Endothelial cell of umbilical vein (primary cell): ENCODE data around the gene SNRNP200. TPM values are rescaled to one million over a fixed set of nuclear protein-coding genes. Genes with fewer than 3 reads are reported as not detected.

ENCODE experiments used
- BruUV-seq: library from RNA; stranded (reverse); fragments of 400-500 nt; replicated peaks from 2 replicates; lab custom pipeline; 2021; lab: Mats Ljungman, UMichigan
- CTCF ChIA-PET: fragments of 300-600, 350-600 bp; sonication (Branson Sonifier 250); formaldehyde crosslinking; loops from one replicate; lab custom pipeline; 2021; ENCODE audit warnings: antibody characterized with exemption, inconsistent platforms; lab: Charles Lee
- POLR2A ChIA-PET: fragments of 300-600, 350-600 bp; sonication (Branson Sonifier 250); formaldehyde crosslinking; loops from one replicate; lab custom pipeline; 2021; ENCODE audit warnings: antibody characterized with exemption, inconsistent platforms; lab: Charles Lee
- DNase-seq: peaks from one replicate; pipeline ENCODE4 v3.0.0-alpha.2; 2011; ENCODE audit warnings: low read depth, low spot score
- FAIRE-seq: peaks from 2 replicates; lab custom pipeline; 2011; peaks lifted over from hg19 to GRCh38; lab: Jason Lieb, UNC
- H2AFZ ChIP-seq: 2 replicates; pipeline ENCODE4 v1.6.0; 2012; ENCODE audit warnings: low read depth, low read length, control low read depth, inconsistent platforms
- H3K27ac ChIP-seq: 2 replicates; pipeline ENCODE4 v1.5.1; 2011; ENCODE audit warnings: low read depth, mild to moderate bottlenecking, control low read depth, low read length, moderate library complexity; ENCODE audit not compliant: insufficient read depth
- H3K27me3 ChIP-seq, 2 experiments: 2 replicates each; pipeline versions ENCODE4 v1.6.0 to v1.6.1; 2011; ENCODE audit warnings: low read length in 2 of 2, mixed read lengths in 1 of 2; ENCODE audit not compliant: control insufficient read depth in 2 of 2, insufficient read depth in 2 of 2
- H3K36me3 ChIP-seq, 2 experiments: 2 replicates in 1 of 2; 3 replicates in 1 of 2; pipeline ENCODE4 v1.5.1; 2011; ENCODE audit warnings: low read length in 2 of 2, mild to moderate bottlenecking in 1 of 2, moderate library complexity in 1 of 2; ENCODE audit not compliant: control insufficient read depth in 2 of 2, insufficient read depth in 2 of 2; ENCODE audit errors: extremely low read depth in 1 of 2
- H3K4me1 ChIP-seq: 3 replicates; pipeline ENCODE4 v1.5.1; 2011; ENCODE audit warnings: mild to moderate bottlenecking, low read length; ENCODE audit not compliant: control insufficient read depth, insufficient read depth; ENCODE audit errors: extremely low read depth
- H3K4me2 ChIP-seq: 2 replicates; pipeline ENCODE4 v1.6.1; 2011; ENCODE audit warnings: low read length, control low read depth, mixed read lengths; ENCODE audit not compliant: insufficient read depth
- H3K4me3 ChIP-seq, 3 experiments: fragments of 200-600 bp in 1 of 3; sonication (generic), shearing (Covaris generic) in 1 of 3; replicated peaks in 1 of 3; 2 replicates each; pipeline ENCODE4 v1.5.1; 2011 to 2016; ENCODE audit warnings: control low read depth in 3 of 3, low read length in 3 of 3, mild to moderate bottlenecking in 2 of 3, inconsistent platforms in 1 of 3, low read depth in 1 of 3, moderate library complexity in 1 of 3; ENCODE audit not compliant: insufficient read depth in 1 of 3
- H3K79me2 ChIP-seq: 2 replicates; pipeline ENCODE4 v1.6.0; 2012; ENCODE audit warnings: low read length, inconsistent platforms; ENCODE audit not compliant: control insufficient read depth, insufficient read depth
- H3K9ac ChIP-seq: replicated peaks from 2 replicates; pipeline ENCODE3; 2011; ENCODE audit warnings: low read length, control low read depth; ENCODE audit not compliant: insufficient read depth; ENCODE audit errors: extremely low read depth
- H3K9me1 ChIP-seq: replicated peaks from 3 replicates; pipeline ENCODE4 v1.6.0; 2011; ENCODE audit warnings: mild to moderate bottlenecking, low read length; ENCODE audit not compliant: control insufficient read depth, insufficient read depth; ENCODE audit errors: extremely low read depth
- H3K9me3 ChIP-seq: replicated peaks from 2 replicates; pipeline ENCODE4 v1.5.1; 2012; ENCODE audit warnings: low read length, inconsistent platforms; ENCODE audit not compliant: control insufficient read depth, insufficient read depth
- H4K20me1 ChIP-seq: replicated peaks from 2 replicates; pipeline ENCODE3; 2011; ENCODE audit warnings: mild to moderate bottlenecking, low read length; ENCODE audit not compliant: control insufficient read depth, insufficient read depth; ENCODE audit errors: extremely low read depth
- CTCF ChIP-seq, 2 donors: IDR thresholded peaks; 1 replicate in 1 of 2; 2 replicates in 1 of 2; pipeline ENCODE4 v1.5.1; 2011; ENCODE audit warnings: low read length in 2 of 2, mild to moderate bottlenecking in 2 of 2, moderate library complexity in 2 of 2, control low read depth in 1 of 2, inconsistent platforms in 1 of 2, low read depth in 1 of 2; ENCODE audit not compliant: insufficient read depth in 1 of 2; ENCODE audit errors: extremely low read depth in 1 of 2
- EZH2 ChIP-seq: IDR thresholded peaks from 2 replicates; pipeline ENCODE4 v1.6.1; 2012; ENCODE audit warnings: borderline replicate concordance, low read depth, mild to moderate bottlenecking, moderate library complexity, low read length, inconsistent platforms; ENCODE audit not compliant: severe bottlenecking
- FOS ChIP-seq: IDR thresholded peaks from 2 replicates; pipeline ENCODE4 v1.6.1; 2011; ENCODE audit warnings: mild to moderate bottlenecking, low read length, moderate library complexity, borderline replicate concordance; ENCODE audit not compliant: insufficient read depth
- GATA2 ChIP-seq: IDR thresholded peaks from 2 replicates; pipeline ENCODE4 v1.7.0; 2011; ENCODE audit warnings: low read depth, mild to moderate bottlenecking, moderate library complexity, mixed read lengths, low read length; ENCODE audit not compliant: insufficient read length, insufficient read depth
- JUN ChIP-seq: IDR thresholded peaks from 2 replicates; pipeline ENCODE4 v1.6.1; 2011; ENCODE audit warnings: borderline replicate concordance, low read depth; ENCODE audit not compliant: insufficient read length, insufficient read depth
- MYC ChIP-seq: IDR thresholded peaks from one replicate; pipeline ENCODE4 v1.6.1; 2011; ENCODE audit warnings: mild to moderate bottlenecking, low read depth, low read length
- POLR2A ChIP-seq: IDR thresholded peaks from 2 replicates; pipeline ENCODE4 v1.6.1; 2012; ENCODE audit warnings: low read depth, mild to moderate bottlenecking, control low read depth, low read length
- POLR2AphosphoS5 ChIP-seq: IDR thresholded peaks from 2 replicates; pipeline ENCODE4 v1.6.1; 2012; ENCODE audit warnings: low read depth, mild to moderate bottlenecking, control low read depth, low read length, moderate library complexity; ENCODE audit not compliant: insufficient read depth
- dilution Hi-C: fragments of 300-500 bp; cut with MboI; formaldehyde crosslinking; loops from one replicate; pipeline ENCODE4 v1.15.0; 2019; ENCODE audit warnings: low sequenced_read_pairs; ENCODE audit not compliant: extremely low pct_ligation_motif_present
- intact Hi-C: fragments of 100-400 bp; cut with micrococcal nuclease; formaldehyde crosslinking; loops from one replicate; pipeline ENCODE4 v1.10.0; 2022
- polyA plus RNA-seq, 4 experiments: library from polyadenylated mRNA; depleted of rRNA in 3 of 4; stranded (reverse) in 3 of 4; unstranded in 1 of 4; fragments of >200 nt; gene quantifications; 2 replicates each; pipeline versions ENCODE4 v1.2.1 to v1.2.3, GENCODE V29; 2011 to 2012; ENCODE audit warnings: missing spikeins in 1 of 4
- total RNA-seq: library from RNA; stranded (reverse); gene quantifications from 2 replicates; pipeline ENCODE4 v1.2.3, GENCODE V29; 2021
- TF ChIP-seq, protein P1 (sequence below): IDR thresholded peaks from 2 replicates; pipeline ENCODE4 v1.6.1; 2011; ENCODE audit not compliant: insufficient read depth, insufficient read length

The SNRNP200 gene
- total and polyA plus RNA-seq, 2 donors (not counting 3 experiments of a cell fraction or from before 2014, with no cell fraction given), result 124 to 155 TPM

DNA sequence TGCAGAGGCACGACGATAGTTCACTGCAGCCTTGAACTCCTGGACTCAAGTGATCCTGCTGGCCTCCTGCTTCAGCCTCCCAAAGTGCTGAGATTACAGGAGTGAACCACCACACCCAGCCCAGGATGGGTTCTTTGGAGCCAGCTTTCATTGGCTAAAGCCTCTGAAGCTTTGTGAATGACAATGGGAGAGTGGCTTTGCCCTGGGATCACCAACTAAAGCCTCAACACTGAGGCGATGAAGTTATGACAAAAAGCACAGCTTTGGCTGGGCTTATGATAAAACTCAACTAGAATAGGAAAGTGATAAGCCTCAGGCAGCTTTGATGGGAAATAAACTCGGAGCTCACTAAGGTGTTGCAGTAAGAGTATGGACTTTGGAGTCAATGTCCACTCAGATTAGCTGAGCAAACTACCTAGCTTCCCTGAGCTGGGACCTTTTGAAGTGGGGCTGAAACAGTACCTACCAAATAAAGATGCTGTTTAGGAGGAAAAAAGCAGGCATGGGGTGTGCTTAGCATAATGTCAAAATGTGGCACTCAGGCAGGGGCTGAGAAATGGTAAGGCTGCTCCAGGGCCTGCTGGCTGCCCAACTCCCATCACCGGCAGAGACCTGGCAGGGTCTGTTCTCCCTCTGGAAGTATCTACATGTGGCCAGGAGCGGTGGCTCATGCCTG, 43.9 kb downstream of the SNRNP200 start:
- no peak for TF ChIP-seq CTCF (IDR thresholded peaks at IDR 0.05; ENCODE audit: extremely low read depth in 1 of 2, insufficient read depth in 1 of 2, low read depth in 1 of 2, low read length in 2 of 2)
- no peak for TF ChIP-seq FOS
- no peak for TF ChIP-seq GATA2
- TF ChIP-seq JUN, result no peak
- TF ChIP-seq POLR2A, result no peak
- no peak for TF ChIP-seq MYC
- TF ChIP-seq, protein P1, sequence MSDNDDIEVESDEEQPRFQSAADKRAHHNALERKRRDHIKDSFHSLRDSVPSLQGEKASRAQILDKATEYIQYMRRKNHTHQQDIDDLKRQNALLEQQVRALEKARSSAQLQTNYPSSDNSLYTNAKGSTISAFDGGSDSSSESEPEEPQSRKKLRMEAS, result no peak
- no peak for TF ChIP-seq POLR2AphosphoS5
- TF ChIP-seq EZH2, result no peak
- intact Hi-C loops, result no loop called here
- no peak overlapping the region for H2AFZ ChIP-seq
- dilution Hi-C loops, result no loop called here
- FAIRE-seq (no peak), DNase-seq (no peak)
- H3K27me3 ChIP-seq, result no peaks in the 10 kb centered on the region
- H4K20me1 ChIP-seq, result no peaks in the 10 kb centered on the region
- H3K9me3 ChIP-seq, result no peaks in the 10 kb centered on the region
- no peak overlapping the region for H3K9ac ChIP-seq
- no TSS peak for BruUV-seq
- no peak overlapping the region for H3K4me3 ChIP-seq
- peaks cover 47% of the 10 kb centered on the region for H3K4me1 ChIP-seq
- ChIA-PET CTCF (interaction anchor here (0.5 to 3.6 kb wide), 11 partner anchors 10 to 591 kb away, joined by 3 to 32 read pairs (median 7); partner anchors contain the start of genes ASTL and STARD7), POLR2A (no interaction called here)
- no peak overlapping the region for H3K4me2 ChIP-seq
- H3K36me3 ChIP-seq, result peaks cover 3% of the 10 kb centered on the region in 2 experiments
- peaks cover 6% of the 10 kb centered on the region for H3K9me1 ChIP-seq
- peaks cover 62% of the 10 kb centered on the region for H3K79me2 ChIP-seq
- H3K27ac ChIP-seq, result peak overlapping the region; percentile 76
